ENCODE results near the gene ATXN7.

- TF ChIP-seq CTCF (IDR thresholded peaks at IDR 0.05 in 2 of 3, conservative IDR thresholded peaks at IDR 0.05 in 1 of 3; ENCODE audit: borderline replicate concordance in 1 of 3, insufficient read depth in 1 of 3, low read depth in 2 of 3, low read length in 2 of 3) (no peak), TCF7L2 (IDR thresholded peaks at IDR 0.05; ENCODE audit: borderline replicate concordance, extremely low read depth, insufficient read depth, insufficient read length) (no peak), POLR2A (IDR thresholded peaks at IDR 0.05; ENCODE audit: borderline replicate concordance, extremely low read depth, insufficient read depth, insufficient read length) (no peak), POLR2AphosphoS5 (IDR thresholded peaks at IDR 0.05; ENCODE audit: low read depth, low read length) (no peak), MAX (IDR thresholded peaks at IDR 0.05) (no peak), EGR1 (IDR thresholded peaks at IDR 0.05; ENCODE audit: low read depth) (no peak), SIN3A (IDR thresholded peaks at IDR 0.05; ENCODE audit: low read depth) (no peak), JUND (IDR thresholded peaks at IDR 0.05) (no peak), CEBPB (IDR thresholded peaks at IDR 0.05; ENCODE audit: low read depth) (no peak), ZNF274 (IDR thresholded peaks at IDR 0.05; ENCODE audit: low read depth, low read length) (no peak), RAD21 (IDR thresholded peaks at IDR 0.05; ENCODE audit: low read depth) (no peak)
- TF ChIP-seq, protein P1, sequence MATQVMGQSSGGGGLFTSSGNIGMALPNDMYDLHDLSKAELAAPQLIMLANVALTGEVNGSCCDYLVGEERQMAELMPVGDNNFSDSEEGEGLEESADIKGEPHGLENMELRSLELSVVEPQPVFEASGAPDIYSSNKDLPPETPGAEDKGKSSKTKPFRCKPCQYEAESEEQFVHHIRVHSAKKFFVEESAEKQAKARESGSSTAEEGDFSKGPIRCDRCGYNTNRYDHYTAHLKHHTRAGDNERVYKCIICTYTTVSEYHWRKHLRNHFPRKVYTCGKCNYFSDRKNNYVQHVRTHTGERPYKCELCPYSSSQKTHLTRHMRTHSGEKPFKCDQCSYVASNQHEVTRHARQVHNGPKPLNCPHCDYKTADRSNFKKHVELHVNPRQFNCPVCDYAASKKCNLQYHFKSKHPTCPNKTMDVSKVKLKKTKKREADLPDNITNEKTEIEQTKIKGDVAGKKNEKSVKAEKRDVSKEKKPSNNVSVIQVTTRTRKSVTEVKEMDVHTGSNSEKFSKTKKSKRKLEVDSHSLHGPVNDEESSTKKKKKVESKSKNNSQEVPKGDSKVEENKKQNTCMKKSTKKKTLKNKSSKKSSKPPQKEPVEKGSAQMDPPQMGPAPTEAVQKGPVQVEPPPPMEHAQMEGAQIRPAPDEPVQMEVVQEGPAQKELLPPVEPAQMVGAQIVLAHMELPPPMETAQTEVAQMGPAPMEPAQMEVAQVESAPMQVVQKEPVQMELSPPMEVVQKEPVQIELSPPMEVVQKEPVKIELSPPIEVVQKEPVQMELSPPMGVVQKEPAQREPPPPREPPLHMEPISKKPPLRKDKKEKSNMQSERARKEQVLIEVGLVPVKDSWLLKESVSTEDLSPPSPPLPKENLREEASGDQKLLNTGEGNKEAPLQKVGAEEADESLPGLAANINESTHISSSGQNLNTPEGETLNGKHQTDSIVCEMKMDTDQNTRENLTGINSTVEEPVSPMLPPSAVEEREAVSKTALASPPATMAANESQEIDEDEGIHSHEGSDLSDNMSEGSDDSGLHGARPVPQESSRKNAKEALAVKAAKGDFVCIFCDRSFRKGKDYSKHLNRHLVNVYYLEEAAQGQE (IDR thresholded peaks at IDR 0.05; ENCODE audit: low read depth), result no peak
- TF ChIP-seq, protein P2, sequence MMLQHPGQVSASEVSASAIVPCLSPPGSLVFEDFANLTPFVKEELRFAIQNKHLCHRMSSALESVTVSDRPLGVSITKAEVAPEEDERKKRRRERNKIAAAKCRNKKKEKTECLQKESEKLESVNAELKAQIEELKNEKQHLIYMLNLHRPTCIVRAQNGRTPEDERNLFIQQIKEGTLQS (IDR thresholded peaks at IDR 0.05), result no peak
Observed at GRCh38 chr3:64021922-64022321, 158.3 kb downstream of the ATXN7 start.

Measured in HCT116 (cell line).